ENCODE measurements around the gene AKR1A1.

AKR1A1 gene

DNA sequence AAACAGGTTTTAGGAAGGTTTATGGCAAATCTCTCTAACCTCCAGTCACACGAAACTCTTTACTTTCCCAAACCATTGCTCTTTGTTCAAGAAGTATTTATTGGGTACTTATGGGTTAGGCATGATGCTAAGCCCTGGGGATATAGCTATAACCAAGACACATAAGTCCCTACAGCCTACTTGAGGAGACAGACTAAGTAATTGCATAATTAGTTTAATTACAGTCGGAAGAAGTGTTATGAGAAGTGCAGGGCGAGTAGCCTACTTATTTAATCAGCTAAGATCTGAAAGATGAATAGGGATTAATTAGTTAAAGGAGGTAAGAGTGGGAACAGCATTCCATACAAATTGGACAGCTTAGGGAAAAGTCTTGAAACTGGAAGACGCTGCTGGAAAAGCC lies 20.0 kb downstream of the AKR1A1 start:
- Histone ChIP-seq H3K9me3 (ENCODE audit: control insufficient read depth, insufficient read depth, low read length) (no peaks in the 10 kb centered on the region), H3K9ac (ENCODE audit: low read depth, low read length) (no peak overlapping the region), H3K4me1 (ENCODE audit: control insufficient read depth, insufficient read depth, low read length) (peaks cover 13% of the 10 kb centered on the region), H3K4me3 (ENCODE audit: low read depth, low read length) (no peak overlapping the region), H3K27me3 (ENCODE audit: control insufficient read depth, insufficient read depth, low read length) (no peaks in the 10 kb centered on the region), H3K27ac (ENCODE audit: low read depth, low read length) (no peak overlapping the region), H3K36me3 (ENCODE audit: control insufficient read depth, insufficient read depth, low read length) (peaks cover 51% of the 10 kb centered on the region)

DNA sequence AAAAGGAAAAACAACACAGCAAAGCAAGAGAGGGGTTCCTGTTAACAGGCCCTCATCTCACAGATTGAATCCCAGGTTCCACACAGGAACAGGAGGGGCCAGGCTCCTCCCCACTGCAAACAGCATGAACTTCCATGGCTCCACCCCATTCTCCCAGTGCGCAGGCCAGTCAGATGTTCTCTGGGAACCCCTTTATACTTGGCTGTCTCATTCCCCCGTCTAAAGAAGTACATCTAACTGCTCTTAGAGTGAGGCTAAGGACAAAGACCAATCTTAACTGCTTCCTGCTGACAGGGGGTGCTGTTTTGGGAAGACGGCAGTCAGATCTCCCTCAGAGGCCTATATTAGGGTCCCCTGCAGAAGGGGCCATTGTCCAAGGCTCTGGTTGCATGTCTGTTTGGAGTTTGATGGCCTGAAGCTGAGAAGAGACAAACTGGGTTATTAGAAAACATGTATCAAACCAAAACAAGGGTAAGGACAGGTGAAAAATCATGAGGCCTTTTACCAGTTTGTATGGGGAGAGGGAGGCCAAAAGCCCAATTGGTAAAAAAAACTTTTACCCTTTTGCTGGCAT lies 22.7 kb downstream of the AKR1A1 start:
- H3K27ac ChIP-seq (ENCODE audit: low read depth, low read length): peak overlapping the region; percentile 64
- H3K36me3 ChIP-seq (ENCODE audit: control insufficient read depth, insufficient read depth, low read length): peaks cover 27% of the 10 kb centered on the region
- no peaks in the 10 kb centered on the region for H3K9me3 ChIP-seq (ENCODE audit: control insufficient read depth, insufficient read depth, low read length)
- H3K27me3 ChIP-seq (ENCODE audit: control insufficient read depth, insufficient read depth, low read length): no peaks in the 10 kb centered on the region
- H3K4me1 ChIP-seq (ENCODE audit: control insufficient read depth, insufficient read depth, low read length): peaks cover 13% of the 10 kb centered on the region
- H3K4me3 ChIP-seq (ENCODE audit: low read depth, low read length): no peak overlapping the region
- no peak overlapping the region for H3K9ac ChIP-seq (ENCODE audit: low read depth, low read length)

DNA sequence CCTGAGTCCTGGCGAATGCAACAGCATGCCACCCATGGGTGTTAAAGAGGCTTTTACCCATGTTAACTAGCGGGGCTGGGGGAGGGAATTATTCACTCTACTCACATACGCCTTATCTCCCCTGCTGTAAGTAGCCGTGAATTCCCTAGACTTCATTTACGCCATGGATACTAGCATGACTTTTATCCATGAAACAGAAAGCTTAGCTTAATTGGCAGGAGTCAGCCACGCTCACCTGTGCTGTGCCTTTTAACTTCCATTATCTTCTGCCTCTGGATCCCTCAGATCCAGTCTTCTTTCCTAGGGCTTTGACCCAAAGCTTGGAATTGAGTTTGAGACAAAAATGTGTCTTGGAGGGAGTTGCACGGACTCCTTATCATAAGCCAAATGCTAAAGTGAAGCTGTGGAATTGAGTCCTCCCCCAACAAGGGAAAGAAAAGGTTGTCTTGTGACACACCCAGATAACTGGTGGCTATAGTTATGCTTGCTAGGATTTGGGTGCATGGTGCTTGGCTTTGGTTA lies 23.5 kb downstream of the AKR1A1 start:
- H3K9me3 ChIP-seq (ENCODE audit: control insufficient read depth, insufficient read depth, low read length): no peaks in the 10 kb centered on the region
- H3K36me3 ChIP-seq (ENCODE audit: control insufficient read depth, insufficient read depth, low read length): peaks cover 19% of the 10 kb centered on the region

DNA sequence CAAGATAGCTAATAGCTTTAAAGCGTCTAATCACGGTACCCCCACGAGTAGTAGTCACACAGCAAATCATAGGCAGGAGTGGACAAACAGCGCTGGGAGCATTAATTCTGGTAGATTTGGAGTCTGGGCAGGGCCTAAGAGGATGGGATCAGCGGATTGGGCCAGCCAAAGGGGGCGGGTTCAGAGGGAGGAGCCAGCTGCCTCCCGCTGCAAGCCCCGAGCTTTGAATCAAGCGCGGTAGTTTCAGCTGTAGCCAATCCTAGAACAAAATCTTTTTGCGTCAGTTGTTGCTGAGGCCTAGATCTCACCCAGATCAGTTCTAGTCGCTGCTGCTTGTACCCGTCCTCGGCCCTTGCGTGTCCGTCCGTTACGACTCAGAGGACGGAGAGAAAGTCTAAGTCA lies 32.6 kb downstream of the AKR1A1 start:
- Histone ChIP-seq H3K27ac (ENCODE audit: low read depth, low read length) (peak overlapping the region; percentile 99), H3K4me1 (ENCODE audit: control insufficient read depth, insufficient read depth, low read length) (no peaks in the 10 kb centered on the region), H3K27me3 (ENCODE audit: control insufficient read depth, insufficient read depth, low read length) (no peaks in the 10 kb centered on the region), H3K9ac (ENCODE audit: low read depth, low read length) (peak overlapping the region; percentile 76), H3K9me3 (ENCODE audit: control insufficient read depth, insufficient read depth, low read length) (no peaks in the 10 kb centered on the region), H3K4me3 (ENCODE audit: low read depth, low read length) (peak overlapping the region; percentile 91), H3K36me3 (ENCODE audit: control insufficient read depth, insufficient read depth, low read length) (peaks cover 12% of the 10 kb centered on the region; the same call in 1 of the 2 replicates)

More for the DNA sequence above, 23.5 kb downstream of the AKR1A1 start:
- peak overlapping the region; percentile 64 for H3K27ac ChIP-seq (ENCODE audit: low read depth, low read length)
- H3K27me3 ChIP-seq (ENCODE audit: control insufficient read depth, insufficient read depth, low read length): no peaks in the 10 kb centered on the region
- peaks cover 13% of the 10 kb centered on the region for H3K4me1 ChIP-seq (ENCODE audit: control insufficient read depth, insufficient read depth, low read length)
- no peak overlapping the region for H3K4me3 ChIP-seq (ENCODE audit: low read depth, low read length)
- no peak overlapping the region for H3K9ac ChIP-seq (ENCODE audit: low read depth, low read length)

DNA sequence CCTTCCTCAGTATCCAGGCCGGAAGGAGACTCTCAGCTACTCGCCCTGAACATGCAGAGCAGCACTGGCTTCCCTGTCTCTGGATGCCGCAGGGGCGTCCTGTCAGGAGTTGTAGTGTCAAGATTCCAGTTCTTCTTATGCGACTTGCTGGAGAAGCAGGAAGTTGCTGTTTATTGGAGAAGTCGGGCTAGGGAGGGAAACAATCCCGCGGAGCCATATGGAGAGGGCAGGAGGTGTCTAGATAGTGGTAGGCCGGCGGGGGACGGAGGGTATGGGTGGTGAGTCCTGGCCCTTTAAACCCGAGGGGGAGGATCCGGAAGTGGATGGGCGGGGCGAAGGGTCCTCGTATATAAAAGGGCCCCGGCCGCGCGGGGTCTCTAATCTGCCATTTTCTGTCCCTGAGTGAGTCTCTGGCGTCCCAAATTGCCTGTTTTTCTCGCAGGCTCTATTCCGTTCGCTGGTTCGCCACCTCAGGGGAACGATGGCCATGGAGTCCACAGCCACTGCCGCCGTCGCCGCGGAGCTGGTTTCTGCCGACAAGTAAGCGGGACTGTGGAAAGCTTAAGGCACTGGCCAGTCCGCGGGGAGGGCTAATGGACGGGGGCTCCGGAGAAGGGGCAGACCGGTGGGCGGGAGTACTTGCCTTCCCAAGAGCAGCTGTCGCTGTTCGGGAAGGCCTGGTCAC lies 33.2 kb downstream of the AKR1A1 start, which contains the start of gene NASP:
Gene NASP (plus strand): TSS at position 376 of the 685 bp plus-strand sequence. CDS start 106 bp downstream, at position 482.
- Histone ChIP-seq H3K4me3 (ENCODE audit: low read depth, low read length) (peak within 1 kb of the TSS; percentile 91), H3K4me1 (ENCODE audit: control insufficient read depth, insufficient read depth, low read length) (no peaks in the 10 kb centered on the region), H3K27ac (ENCODE audit: low read depth, low read length) (peak within 1 kb of the TSS; percentile 99), H3K9me3 (ENCODE audit: control insufficient read depth, insufficient read depth, low read length) (no peaks in the 10 kb centered on the region), H3K9ac (ENCODE audit: low read depth, low read length) (peak within 1 kb of the TSS; percentile 99), H3K36me3 (ENCODE audit: control insufficient read depth, insufficient read depth, low read length) (peaks cover 15% of the 10 kb centered on the region), H3K27me3 (ENCODE audit: control insufficient read depth, insufficient read depth, low read length) (no peaks in the 10 kb centered on the region)

DNA sequence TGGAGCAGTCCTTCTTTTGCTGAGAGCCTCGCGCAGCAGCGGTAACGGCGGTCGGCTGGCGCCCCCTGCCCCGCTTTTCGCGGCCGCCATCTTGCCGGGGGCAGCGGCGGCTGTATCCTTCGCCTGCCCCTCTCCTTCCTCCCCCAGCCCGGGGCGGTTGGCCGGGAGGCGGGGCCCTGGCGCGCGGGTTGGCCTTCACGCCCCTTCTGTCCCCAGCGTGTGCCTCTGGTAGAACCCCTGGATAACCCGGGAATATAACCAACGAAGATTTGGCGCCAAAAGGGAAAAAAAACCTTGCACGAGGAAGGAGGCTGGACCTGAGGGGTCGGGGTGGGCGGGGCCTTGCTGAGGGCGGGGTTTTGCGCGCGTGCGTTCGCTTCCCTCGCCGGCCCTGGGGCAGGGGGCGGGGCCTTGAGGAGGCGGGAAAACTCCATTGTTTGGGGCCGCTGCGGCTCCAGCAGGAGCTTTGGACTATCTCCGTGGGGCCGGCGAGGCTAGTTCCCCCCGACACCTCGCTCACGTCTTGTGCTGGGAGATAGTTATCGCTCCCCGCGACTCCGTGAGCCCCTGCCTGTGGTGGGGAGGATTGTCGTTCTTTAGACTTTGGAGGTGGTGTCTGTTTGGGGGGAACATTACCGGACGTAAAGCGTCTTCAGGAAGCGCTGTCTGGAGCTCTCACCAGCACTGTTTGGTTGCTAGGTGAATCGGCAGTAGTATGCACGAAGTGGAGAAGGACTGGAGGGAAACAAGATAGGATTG lies 33.9 kb downstream of the AKR1A1 start:
- Histone ChIP-seq H3K9me3 (ENCODE audit: control insufficient read depth, insufficient read depth, low read length) (no peaks in the 10 kb centered on the region), H3K27ac (ENCODE audit: low read depth, low read length) (peak overlapping the region; percentile 99), H3K4me1 (ENCODE audit: control insufficient read depth, insufficient read depth, low read length) (no peaks in the 10 kb centered on the region), H3K4me3 (ENCODE audit: low read depth, low read length) (peak overlapping the region; percentile 91), H3K9ac (ENCODE audit: low read depth, low read length) (peak overlapping the region; percentile 99), H3K36me3 (ENCODE audit: control insufficient read depth, insufficient read depth, low read length) (peaks cover 20% of the 10 kb centered on the region), H3K27me3 (ENCODE audit: control insufficient read depth, insufficient read depth, low read length) (no peaks in the 10 kb centered on the region)

DNA sequence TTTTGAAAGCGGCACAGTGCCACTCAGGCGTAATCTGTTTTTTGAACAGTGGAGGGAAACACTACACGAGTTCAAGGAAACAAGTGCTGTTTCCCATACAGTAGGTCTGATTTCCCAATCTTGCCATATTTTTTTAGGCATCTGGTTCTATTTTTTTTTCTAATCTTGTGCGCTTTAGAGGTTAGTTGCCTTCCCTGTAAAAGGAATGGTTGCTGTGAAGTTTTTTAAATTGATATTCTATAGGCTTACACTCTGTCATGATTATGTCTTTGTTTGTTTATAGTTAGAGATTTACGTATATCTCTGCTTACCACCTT lies 34.4 kb downstream of the AKR1A1 start:
- Histone ChIP-seq H3K27ac (ENCODE audit: low read depth, low read length) (peak overlapping the region; percentile 99), H3K27me3 (ENCODE audit: control insufficient read depth, insufficient read depth, low read length) (no peaks in the 10 kb centered on the region), H3K9me3 (ENCODE audit: control insufficient read depth, insufficient read depth, low read length) (no peaks in the 10 kb centered on the region), H3K4me3 (ENCODE audit: low read depth, low read length) (peak overlapping the region; percentile 91), H3K9ac (ENCODE audit: low read depth, low read length) (peak overlapping the region; percentile 99), H3K4me1 (ENCODE audit: control insufficient read depth, insufficient read depth, low read length) (0 out of 2 replicates have a peak, but pooled peaks cover 3% of the 10 kb centered on the region), H3K36me3 (ENCODE audit: control insufficient read depth, insufficient read depth, low read length) (peaks cover 25% of the 10 kb centered on the region)

DNA sequence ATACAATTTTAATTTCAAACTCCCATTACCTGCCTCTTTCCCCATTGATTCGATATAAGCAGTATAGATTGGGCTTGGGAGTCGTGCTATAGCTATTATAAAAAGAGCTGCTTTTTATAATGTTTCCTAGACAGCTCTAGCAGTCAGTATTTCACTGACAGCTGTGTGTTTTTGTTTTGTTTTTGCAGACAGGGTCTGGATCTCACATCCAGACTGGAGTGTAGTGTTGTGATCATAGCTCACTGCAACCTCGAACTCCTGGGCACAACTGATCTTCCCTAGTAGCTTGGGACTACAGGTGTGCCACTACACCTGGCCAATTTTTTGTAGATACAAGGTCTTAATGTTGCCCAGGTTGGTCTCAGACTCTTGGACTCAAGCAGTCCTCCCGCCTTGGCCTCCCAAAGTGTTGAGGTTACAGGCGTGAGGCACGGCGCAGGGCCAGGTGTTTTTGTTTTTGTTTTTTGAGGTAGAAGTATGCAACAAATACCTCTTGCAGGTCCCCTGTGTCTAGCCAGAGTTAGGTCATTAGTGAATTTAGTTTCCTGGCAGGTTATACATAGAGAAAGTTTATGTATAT lies 35.0 kb downstream of the AKR1A1 start:
- 0 out of 2 replicates have a peak, but pooled peaks cover 3% of the 10 kb centered on the region for H3K4me1 ChIP-seq (ENCODE audit: control insufficient read depth, insufficient read depth, low read length)
- H3K4me3 ChIP-seq (ENCODE audit: low read depth, low read length): peak overlapping the region; percentile 91
- H3K9ac ChIP-seq (ENCODE audit: low read depth, low read length): peak overlapping the region; percentile 99
- no peak overlapping the region for H3K27ac ChIP-seq (ENCODE audit: low read depth, low read length)
- H3K27me3 ChIP-seq (ENCODE audit: control insufficient read depth, insufficient read depth, low read length): no peaks in the 10 kb centered on the region
- no peaks in the 10 kb centered on the region for H3K9me3 ChIP-seq (ENCODE audit: control insufficient read depth, insufficient read depth, low read length)
- peaks cover 29% of the 10 kb centered on the region for H3K36me3 ChIP-seq (ENCODE audit: control insufficient read depth, insufficient read depth, low read length)

DNA sequence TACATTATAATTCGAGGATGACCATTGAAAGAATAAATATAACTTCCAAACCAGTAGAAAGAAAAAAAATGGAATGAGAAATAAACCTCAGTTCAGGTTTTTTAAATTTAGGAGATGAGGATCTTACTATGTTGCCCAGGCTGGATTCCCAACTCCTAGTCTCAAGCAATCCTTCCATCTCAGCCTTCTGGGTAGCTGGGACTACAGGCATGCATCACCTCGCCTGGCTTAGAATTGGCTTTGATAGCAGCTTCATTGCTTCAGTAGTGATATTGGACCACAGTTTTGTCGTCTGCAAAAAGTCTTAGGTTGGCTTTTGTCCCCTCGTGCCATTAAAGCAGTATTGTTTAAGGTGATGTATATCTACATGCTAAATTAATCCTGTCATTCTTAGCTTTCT lies 36.1 kb downstream of the AKR1A1 start:
- Histone ChIP-seq H3K27ac (ENCODE audit: low read depth, low read length) (no peak overlapping the region), H3K36me3 (ENCODE audit: control insufficient read depth, insufficient read depth, low read length) (peaks cover 41% of the 10 kb centered on the region), H3K9me3 (ENCODE audit: control insufficient read depth, insufficient read depth, low read length) (no peaks in the 10 kb centered on the region), H3K4me1 (ENCODE audit: control insufficient read depth, insufficient read depth, low read length) (0 out of 2 replicates have a peak, but pooled peaks cover 3% of the 10 kb centered on the region), H3K4me3 (ENCODE audit: low read depth, low read length) (peak overlapping the region; percentile 13; the same call in 1 of the 2 replicates), H3K27me3 (ENCODE audit: control insufficient read depth, insufficient read depth, low read length) (no peaks in the 10 kb centered on the region), H3K9ac (ENCODE audit: low read depth, low read length) (no peak overlapping the region)

DNA sequence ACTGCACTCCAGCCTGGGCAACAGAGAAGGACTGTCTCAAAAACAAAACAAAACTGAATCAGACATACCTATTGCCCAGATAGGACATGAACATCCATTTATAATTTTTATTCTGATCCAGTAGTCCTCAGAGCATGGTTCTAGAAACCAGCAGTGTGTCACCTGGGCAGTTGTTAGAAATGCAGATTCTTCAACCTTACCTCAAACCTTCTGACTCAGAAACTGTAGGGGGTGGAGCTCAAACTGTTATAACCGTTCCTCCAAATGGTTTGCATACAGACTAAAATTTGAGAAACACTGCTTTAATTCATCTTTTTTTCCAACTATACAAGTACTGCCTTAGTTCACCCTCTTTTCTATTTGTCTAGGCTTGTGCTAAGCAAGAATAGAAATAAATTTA lies 39.2 kb downstream of the AKR1A1 start:
- no peak overlapping the region for H3K27ac ChIP-seq (ENCODE audit: low read depth, low read length)
- no peaks in the 10 kb centered on the region for H3K27me3 ChIP-seq (ENCODE audit: control insufficient read depth, insufficient read depth, low read length)
- no peaks in the 10 kb centered on the region for H3K9me3 ChIP-seq (ENCODE audit: control insufficient read depth, insufficient read depth, low read length)
- H3K4me1 ChIP-seq (ENCODE audit: control insufficient read depth, insufficient read depth, low read length): 0 out of 2 replicates have a peak, but pooled peaks cover 3% of the 10 kb centered on the region
- no peak overlapping the region for H3K9ac ChIP-seq (ENCODE audit: low read depth, low read length)
- no peak overlapping the region for H3K4me3 ChIP-seq (ENCODE audit: low read depth, low read length)
- peaks cover 71% of the 10 kb centered on the region for H3K36me3 ChIP-seq (ENCODE audit: control insufficient read depth, insufficient read depth, low read length)
